H1 (cell line): ENCODE measurements around the gene ZFP36L2. TPM values are rescaled to one million over a fixed set of nuclear protein-coding genes. Genes with fewer than 3 reads are reported as not detected.
A peak's percentile ranks its signal among the peaks of the same experiment; 100 is the strongest.

Experiments
- CTCF ChIA-PET: fragments of 300-600 bp; sonication (Branson Sonifier 250); formaldehyde crosslinking; loops from one replicate; lab custom pipeline; 2021; ENCODE audit not compliant: partially characterized antibody; lab: Charles Lee
- POLR2A ChIA-PET: fragments of 300-600 bp; sonication (Branson Sonifier 250); formaldehyde crosslinking; loops from one replicate; lab custom pipeline; 2021; ENCODE audit warnings: inconsistent platforms; ENCODE audit not compliant: partially characterized antibody; lab: Charles Lee
- DNase-seq, 2 experiments: peaks; one replicate each; pipeline versions ENCODE4 v3.0.0 to v3.0.0-alpha.2; 2010 to 2022; ENCODE audit warnings: low spot score in 2 of 2, low read depth in 1 of 2, mixed read lengths in 1 of 2
- FAIRE-seq: peaks from 2 replicates; lab custom pipeline; 2011; peaks lifted over from hg19 to GRCh38; lab: Jason Lieb, UNC
- H2AFZ ChIP-seq: 2 replicates; pipeline ENCODE4 v1.8.1; 2012; ENCODE audit warnings: low read length, inconsistent platforms
- H2AK5ac ChIP-seq: 2 replicates; pipeline ENCODE4 v1.6.1; 2013; ENCODE audit warnings: low read depth, low read length
- H2BK120ac ChIP-seq: replicated peaks from 2 replicates; pipeline ENCODE3; 2013; ENCODE audit warnings: low read depth, low read length, inconsistent platforms
- H2BK12ac ChIP-seq: 2 replicates; pipeline ENCODE4 v1.6.1; 2013; ENCODE audit warnings: low read depth, low read length
- H2BK15ac ChIP-seq: 2 replicates; pipeline ENCODE4 v1.6.1; 2013; ENCODE audit warnings: low read length
- H2BK20ac ChIP-seq: 2 replicates; pipeline ENCODE4 v1.6.1; 2013; ENCODE audit warnings: low read length
- H2BK5ac ChIP-seq: 2 replicates; pipeline ENCODE4 v1.6.1; 2013; ENCODE audit warnings: low read depth, low read length
- H3K14ac ChIP-seq: 2 replicates; pipeline ENCODE4 v1.6.1; 2013; ENCODE audit warnings: inconsistent platforms; ENCODE audit not compliant: insufficient read length
- H3K18ac ChIP-seq: 2 replicates; pipeline ENCODE4 v1.6.1; 2013; ENCODE audit warnings: low read length; ENCODE audit errors: extremely low read depth
- H3K23ac ChIP-seq: 2 replicates; pipeline ENCODE4 v1.6.1; 2013; ENCODE audit warnings: inconsistent platforms; ENCODE audit not compliant: insufficient read length
- H3K23me2 ChIP-seq: 2 replicates; pipeline ENCODE4 v1.6.1; 2013; ENCODE audit warnings: low read depth, low read length
- H3K27ac ChIP-seq: 2 replicates; pipeline ENCODE4 v1.6.1; 2011; ENCODE audit warnings: low read depth, low read length, inconsistent platforms
- H3K27me3 ChIP-seq, 4 experiments: replicated peaks in 1 of 4; 1 replicate in 1 of 4; 2 replicates in 3 of 4; pipeline versions ENCODE4 v1.6.1 to v1.8.1; 2011 to 2013; ENCODE audit warnings: low read length in 3 of 4, mild to moderate bottlenecking in 3 of 4, inconsistent platforms in 2 of 4, mixed read lengths in 2 of 4, moderate library complexity in 1 of 4; ENCODE audit not compliant: control insufficient read depth in 3 of 4, insufficient read depth in 3 of 4; ENCODE audit errors: extremely low read depth in 1 of 4
- H3K36me3 ChIP-seq, 4 experiments: 2 replicates each; pipeline versions ENCODE4 v1.6.1 to v1.8.1; 2011 to 2013; ENCODE audit warnings: mild to moderate bottlenecking in 4 of 4, low read length in 3 of 4, moderate library complexity in 2 of 4, control low read depth in 1 of 4, inconsistent platforms in 1 of 4; ENCODE audit not compliant: insufficient read depth in 4 of 4, control insufficient read depth in 2 of 4
- H3K4ac ChIP-seq: replicated peaks from 2 replicates; pipeline ENCODE3; 2013; ENCODE audit warnings: low read length, low read depth, mixed read lengths, inconsistent platforms; ENCODE audit not compliant: insufficient read length
- H3K4me1 ChIP-seq, 4 experiments: replicated peaks in 1 of 4; 1 replicate in 1 of 4; 2 replicates in 3 of 4; pipeline versions ENCODE4 v1.6.1 to v1.8.1; 2011 to 2013; ENCODE audit warnings: low read length in 3 of 4, inconsistent platforms in 2 of 4, mixed read lengths in 1 of 4; ENCODE audit not compliant: insufficient read depth in 4 of 4, control insufficient read depth in 3 of 4
- H3K4me2 ChIP-seq, 2 experiments: 2 replicates each; pipeline versions ENCODE4 v1.6.1 to v1.8.1; 2011 to 2013; ENCODE audit warnings: low read depth in 2 of 2, low read length in 2 of 2, control low read depth in 1 of 2, inconsistent platforms in 1 of 2, mild to moderate bottlenecking in 1 of 2; ENCODE audit not compliant: insufficient read depth in 1 of 2
- H3K4me3 ChIP-seq, 4 experiments: fragments of 200-600, 300-600 bp in 1 of 4; sonication (generic), shearing (Covaris generic), sonication (Bioruptor Twin) in 1 of 4; 2 replicates each; pipeline versions ENCODE4 v1.5.1 to v1.8.1; 2011 to 2016; ENCODE audit warnings: low read length in 4 of 4, low read depth in 3 of 4, control low read depth in 2 of 4, inconsistent platforms in 2 of 4, mild to moderate bottlenecking in 2 of 4, mixed read lengths in 1 of 4, moderate library complexity in 1 of 4; ENCODE audit not compliant: insufficient read depth in 2 of 4; ENCODE audit errors: extremely low read depth in 1 of 4
- H3K56ac ChIP-seq: replicated peaks from 2 replicates; pipeline ENCODE3; 2013; ENCODE audit warnings: low read depth, mild to moderate bottlenecking, mixed read lengths, low read length, inconsistent platforms; ENCODE audit not compliant: insufficient read length
- H3K79me1 ChIP-seq: 2 replicates; pipeline ENCODE4 v1.6.1; 2013; ENCODE audit warnings: low read depth, low read length, control low read depth
- H3K79me2 ChIP-seq, 2 experiments: 2 replicates each; pipeline versions ENCODE4 v1.6.1 to v1.8.1; 2012 to 2013; ENCODE audit warnings: low read length in 2 of 2, mild to moderate bottlenecking in 2 of 2, inconsistent platforms in 1 of 2; ENCODE audit not compliant: insufficient read depth in 2 of 2, control insufficient read depth in 1 of 2
- H3K9ac ChIP-seq, 4 experiments: replicated peaks in 1 of 4; 1 replicate in 1 of 4; 2 replicates in 3 of 4; pipeline versions ENCODE4 v1.6.1 to v1.8.1; 2011 to 2013; ENCODE audit warnings: low read depth in 3 of 4, low read length in 3 of 4, control low read depth in 2 of 4, mild to moderate bottlenecking in 2 of 4, moderate library complexity in 2 of 4, inconsistent platforms in 1 of 4; ENCODE audit errors: extremely low read depth in 1 of 4
- H3K9me3 ChIP-seq, 2 experiments: 2 replicates each; pipeline versions ENCODE4 v1.6.1 to v1.8.1; 2012 to 2013; ENCODE audit warnings: mild to moderate bottlenecking in 2 of 2, moderate library complexity in 2 of 2, control low read depth in 1 of 2, inconsistent platforms in 1 of 2, low read depth in 1 of 2, low read length in 1 of 2, mixed read lengths in 1 of 2; ENCODE audit not compliant: insufficient read depth in 2 of 2
- H4K20me1 ChIP-seq, 2 experiments: replicated peaks in 1 of 2; 2 replicates each; pipeline versions ENCODE3 to v1.8.1; 2011 to 2013; ENCODE audit warnings: inconsistent platforms in 2 of 2, low read length in 2 of 2, mild to moderate bottlenecking in 1 of 2; ENCODE audit not compliant: insufficient read depth in 2 of 2, control insufficient read depth in 1 of 2
- H4K5ac ChIP-seq: 2 replicates; pipeline ENCODE4 v1.6.1; 2013; ENCODE audit warnings: low read length, low read depth, mixed read lengths, inconsistent platforms; ENCODE audit not compliant: insufficient read length
- H4K8ac ChIP-seq: 2 replicates; pipeline ENCODE4 v1.8.0; 2013; ENCODE audit warnings: mild to moderate bottlenecking, moderate library complexity, low read length, inconsistent platforms; ENCODE audit not compliant: insufficient read depth; ENCODE audit errors: extremely low read depth
- H4K91ac ChIP-seq: replicated peaks from 2 replicates; pipeline ENCODE3; 2013; ENCODE audit warnings: low read length, mixed read lengths, inconsistent platforms; ENCODE audit not compliant: insufficient read length
- CHD2 ChIP-seq: IDR thresholded peaks from 2 replicates; pipeline ENCODE4 v1.6.1; 2012; ENCODE audit warnings: low read length, improper control_type of control experiment
- CREB1 ChIP-seq: IDR thresholded peaks from 2 replicates; pipeline ENCODE4 v1.6.1; 2012; ENCODE audit warnings: inconsistent platforms
- FOSL1 ChIP-seq: IDR thresholded peaks from 2 replicates; pipeline ENCODE4 v1.6.1; 2011; ENCODE audit warnings: mild to moderate bottlenecking, low read depth, low read length, moderate library complexity; ENCODE audit not compliant: insufficient read depth
- JUND ChIP-seq: IDR thresholded peaks from 2 replicates; pipeline ENCODE4 v1.6.1; 2011; ENCODE audit warnings: mild to moderate bottlenecking, improper control_type of control experiment, low read length
- POU5F1 ChIP-seq: IDR thresholded peaks from 2 replicates; pipeline ENCODE4 v1.6.1; 2011; ENCODE audit warnings: low read depth, mild to moderate bottlenecking, low read length, moderate library complexity
- RAD21 ChIP-seq, 2 experiments: IDR thresholded peaks in 1 of 2; conservative IDR thresholded peaks in 1 of 2; 2 replicates each; pipeline ENCODE4 v1.6.1; 2011; ENCODE audit warnings: low read depth in 2 of 2, low read length in 2 of 2, improper control_type of control experiment in 1 of 2, inconsistent platforms in 1 of 2, mild to moderate bottlenecking in 1 of 2, moderate library complexity in 1 of 2
- TCF12 ChIP-seq: IDR thresholded peaks from 2 replicates; pipeline ENCODE4 v1.6.1; 2011; ENCODE audit warnings: low read depth, mild to moderate bottlenecking, low read length
- USF2 ChIP-seq: IDR thresholded peaks from 2 replicates; pipeline ENCODE4 v1.6.1; 2011; ENCODE audit warnings: low read length, improper control_type of control experiment
- YY1 ChIP-seq: IDR thresholded peaks from 2 replicates; pipeline ENCODE4 v1.6.1; 2011; ENCODE audit warnings: low read depth, mild to moderate bottlenecking, low read length
- WGBS, 2 experiments: shearing (Covaris generic) in 1 of 2; methylation state at CpG; one replicate each; pipeline versions ENCODE4 v1.1.6 to v1.1.7; 2013 to 2015; ENCODE audit warnings: low lambda C conversion rate in 2 of 2, mixed read lengths in 2 of 2, inconsistent platforms in 1 of 2, low coverage in 1 of 2, missing lambda C conversion rate in 1 of 2; ENCODE audit not compliant: insufficient replicate concordance in 2 of 2, insufficient coverage in 1 of 2, insufficient read length in 1 of 2; ENCODE audit errors: extremely low coverage in 1 of 2, missing lambda C conversion rate in 1 of 2; 5-methylcytosine and 5-hydroxymethylcytosine counted together
- long read RNA-seq, 2 experiments: library from RNA in 1 of 2; library from capped mRNA in 1 of 2; stranded (forward); transcript quantifications; one replicate each; pipeline ENCODE4 v2.0.0, GENCODE V29; 2021; ENCODE audit warnings: inconsistent platforms in 1 of 2
- polyA minus RNA-seq, 3 experiments: library from RNA; depleted of rRNA, polyadenylated mRNA; stranded (reverse); fragments of >200 nt; gene quantifications; 1 replicate in 2 of 3; 2 replicates in 1 of 3; pipeline ENCODE4 v1.2.3, GENCODE V29; 2011
- polyA plus RNA-seq, 7 experiments: library from polyadenylated mRNA; depleted of rRNA in 3 of 7; stranded (reverse) in 5 of 7; unstranded in 2 of 7; fragments of >200 nt in 5 of 7; fragments of 200-250 nt in 2 of 7; gene quantifications; 1 replicate in 5 of 7; 2 replicates in 1 of 7; 4 replicates in 1 of 7; pipeline versions ENCODE4 v1.2.1 to v1.2.3, GENCODE V29; 2011 to 2013; ENCODE audit warnings: missing spikeins in 2 of 7, mixed read lengths in 2 of 7
- total RNA-seq: library from RNA; stranded (reverse); fragmentation: NEBNext Ultra II Directional; extraction: Animal tissue kit (Norgen Biotek cat#: 25700); gene quantifications from 2 replicates; pipeline ENCODE4 v1.2.1, GENCODE V29; 2021

ZFP36L2 gene
- 102 and 109 TPM in 2 replicates for total RNA-seq
- 13.4 and 15.6 TPM in 2 replicates for polyA plus RNA-seq (2011; rRNA removed)
- polyA plus RNA-seq (2011; cell fraction: cytosol; rRNA removed) = 10.6 TPM
- polyA plus RNA-seq (2011; cell fraction: nucleus; rRNA removed) = 10.7 TPM
- polyA plus RNA-seq (2012, experiment 1 of 2) = 31.8 to 48.4 TPM (median 38.8 TPM) in 4 replicates
- polyA plus RNA-seq (2012, experiment 2 of 2) = 44.9 TPM
- 57.0 TPM for polyA plus RNA-seq (2013, experiment 1 of 2)
- 62.5 TPM for polyA plus RNA-seq (2013, experiment 2 of 2)
- polyA minus RNA-seq (2011; rRNA and poly(A)+ RNA removed) = 4.5 and 4.8 TPM in 2 replicates
- 29.6 TPM for polyA minus RNA-seq (2011; cell fraction: cytosol; rRNA and poly(A)+ RNA removed)
- polyA minus RNA-seq (2011; cell fraction: nucleus; rRNA and poly(A)+ RNA removed) = 20.3 TPM
- long read RNA-seq, experiment 1, transcript ZFP36L2-201 (2 exons, 3,696 nt) = major isoform, 63 of 190 reads
- long read RNA-seq, experiment 1, partial matches to known transcripts = 0 of 190 reads
- long read RNA-seq, experiment 1, other reads (novel, unspliced or antisense) = 127 of 190 reads
- long read RNA-seq, experiment 2, partial matches to known transcripts = 0 of 11 reads
- long read RNA-seq, experiment 2, other reads (novel, unspliced or antisense) = 11 of 11 reads

GRCh38 chr2:43226558-43226954 lies at the start of gene ZFP36L2:
ZFP36L2 (minus strand) TSS chr2:43226606; CDS start chr2:43226315, 291 bp downstream.
- CTCF ChIA-PET = interaction anchor here (0.7 to 7.4 kb wide), 23 partner anchors 11 to 397 kb away, joined by 3 to 101 read pairs (median 6); no protein-coding TSS in a partner anchor
- no peak within 1 kb of the TSS for H2BK20ac ChIP-seq
- no peaks in the 10 kb centered on the region for H3K9me3 ChIP-seq
- H3K4me3 ChIP-seq = peak within 1 kb of the TSS; percentile 76 to 88 (median 85)
- H2BK15ac ChIP-seq = no peak within 1 kb of the TSS
- H4K20me1 ChIP-seq = peaks cover 11% of the 10 kb centered on the region in 2 experiments
- WGBS, 2 experiments = 3% methylated on average over 10 of the region's 58 CpGs; no CpG with 5 or more reads in 1 of the 2 experiments
- H3K23me2 ChIP-seq = peaks cover 3% of the 10 kb centered on the region
- H3K4me2 ChIP-seq = peak within 1 kb of the TSS; percentile 80 to 81
- H3K79me2 ChIP-seq = peaks cover 17 to 56% of the 10 kb centered on the region in 2 experiments
- no peaks in the 10 kb centered on the region for H3K27me3 ChIP-seq
- H3K56ac ChIP-seq = peak within 1 kb of the TSS; percentile 98
- H3K4ac ChIP-seq = peak within 1 kb of the TSS; percentile 75
- peak within 1 kb of the TSS; percentile 80 for H2BK120ac ChIP-seq
- no peak within 1 kb of the TSS for H2AFZ ChIP-seq
- H2BK5ac ChIP-seq = peak within 1 kb of the TSS; percentile 93
- 0 out of 2 replicates have a peak within 1 kb of the TSS, but pooled peaks have one; percentile 27 for H2BK12ac ChIP-seq
- peak within 1 kb of the TSS; percentile 86 for H4K91ac ChIP-seq
- no peak within 1 kb of the TSS for H2AK5ac ChIP-seq
- H3K23ac ChIP-seq = no peak within 1 kb of the TSS
- H4K5ac ChIP-seq = peak within 1 kb of the TSS; percentile 92
- peak within 1 kb of the TSS; percentile 98 for H3K18ac ChIP-seq
- peak within 1 kb of the TSS; percentile 98 for H4K8ac ChIP-seq
- peak within 1 kb of the TSS; percentile 95 for H3K27ac ChIP-seq
- no peak for FAIRE-seq
- peak within 1 kb of the TSS; percentile 78 to 86 (median 82) for H3K9ac ChIP-seq
- H3K79me1 ChIP-seq = no peaks in the 10 kb centered on the region
- H3K14ac ChIP-seq = no peak within 1 kb of the TSS
- peaks cover 5 to 16% (median 10%) of the 10 kb centered on the region in 4 experiments; a peak in 5 of 7 replicates for H3K4me1 ChIP-seq
- H3K36me3 ChIP-seq = peaks cover 2 to 35% (median 17%) of the 10 kb centered on the region in 4 experiments; a peak in 6 of 8 replicates
- peak in 1 of 2 experiments; percentile 90 for DNase-seq
- POLR2A ChIA-PET = interaction anchor here (0.6 to 2.5 kb wide), 18 partner anchors 9 to 448 kb away, joined by 3 to 32 read pairs (median 4); no protein-coding TSS in a partner anchor
- TF ChIP-seq POU5F1 (no peak), USF2 (no peak), FOSL1 (no peak), RAD21 (IDR thresholded peaks at IDR 0.05 in 1 of 2, conservative IDR thresholded peaks at IDR 0.05 in 1 of 2; ENCODE audit: low read depth in 2 of 2, low read length in 2 of 2) (no peak), JUND (no peak), CREB1 (0 out of 2 replicates have a peak, but pooled peaks have one; percentile 8), TCF12 (no peak), YY1 (peak; percentile 24; the same call in 1 of the 2 replicates), CHD2 (no peak)
